ENCODE results near the gene URB2.
"Not testable (repeated sequence)": the region's sequence is repeated elsewhere in the genome, so short reads cannot be mapped to it uniquely, and the experiment has no call there.

Gene URB2

DNA sequence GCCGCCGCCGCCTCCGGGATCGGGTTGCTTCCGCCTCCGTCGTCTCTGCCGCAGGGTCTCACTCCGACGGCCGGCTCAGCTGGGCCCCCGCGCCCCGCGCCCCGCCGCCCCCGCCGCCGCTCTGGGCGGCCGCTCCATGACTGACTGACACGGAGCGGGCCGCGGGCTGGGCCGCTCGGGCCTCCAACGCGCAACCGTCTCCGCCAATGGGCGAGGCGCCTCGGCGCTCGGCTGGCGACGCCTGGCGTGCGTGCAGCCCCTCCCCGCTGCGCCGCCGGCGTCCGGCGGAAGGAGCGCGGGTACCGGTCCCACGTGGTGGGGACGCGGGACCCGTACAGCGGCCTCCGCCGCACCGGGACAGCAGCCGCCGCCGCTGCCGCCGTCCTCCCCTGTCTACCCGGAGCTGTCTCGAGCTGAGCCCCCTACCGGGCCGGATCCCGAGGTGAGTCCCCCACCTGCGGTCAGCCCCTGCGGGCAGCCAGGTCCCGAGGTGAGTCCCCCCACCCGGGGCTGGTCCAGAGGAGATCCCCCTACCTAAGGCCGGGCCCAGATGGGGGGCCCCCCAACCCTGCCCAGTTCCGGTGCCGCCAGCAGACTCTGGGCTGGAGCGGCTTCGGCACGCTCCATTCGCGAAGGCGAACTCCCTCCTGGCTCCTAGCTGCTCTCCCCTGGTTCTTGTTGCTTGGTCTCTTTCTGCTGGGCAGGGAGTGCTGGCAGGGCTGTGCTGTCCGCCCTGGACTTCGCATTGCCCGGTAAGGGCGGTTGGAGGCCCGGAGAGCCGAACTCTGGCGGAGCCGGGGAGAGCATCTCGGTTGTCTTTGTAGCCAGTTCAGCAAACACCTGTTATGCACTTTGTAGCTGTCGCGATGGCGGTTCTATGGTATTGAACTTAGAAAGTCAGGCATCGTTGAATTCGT is at the start of gene URB2, which contains the start of gene TAF5L:
Gene URB2 (plus strand): TSS at position 333 of the 917 bp plus-strand sequence. CDS start 1,387 bp downstream, outside the sequence.
Gene TAF5L (minus strand): TSS at position 208 of the 917 bp plus-strand sequence. CDS start 11,640 bp downstream, outside the sequence.
- DNase-seq, result peak; percentile 85

GRCh38 chr1:229578168-229579058 is 47.6 kb upstream of the URB2 start:
- no peak for DNase-seq

GRCh38 chr1:229579059-229579673 is 46.9 kb upstream of the URB2 start:
- no peak for DNase-seq

GRCh38 chr1:229581485-229581884 is 44.6 kb upstream of the URB2 start:
- no peak for DNase-seq

- no peak for DNase-seq
Observed at GRCh38 chr1:229582011-229582694, 43.9 kb upstream of the URB2 start.

DNA sequence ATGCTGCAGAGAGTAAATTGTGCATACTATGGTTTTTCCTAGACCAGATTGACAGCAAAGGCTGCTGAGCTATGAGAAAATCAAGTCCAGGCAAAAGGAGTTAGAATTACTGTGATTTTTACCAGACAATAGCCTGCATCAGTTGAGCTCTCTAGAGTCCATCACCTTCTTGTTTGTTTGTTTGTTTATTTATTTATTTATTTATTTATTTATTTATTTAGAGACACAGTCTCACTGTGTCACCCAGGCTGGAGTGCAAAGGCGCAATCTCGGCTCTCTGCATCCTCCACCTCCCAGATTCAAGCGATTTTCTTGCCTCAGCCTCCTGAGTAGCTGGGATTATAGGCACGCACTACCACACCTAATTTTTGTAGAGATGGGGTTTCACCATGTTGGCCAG is 43.3 kb upstream of the URB2 start:
- DNase-seq, result no peak

DNA sequence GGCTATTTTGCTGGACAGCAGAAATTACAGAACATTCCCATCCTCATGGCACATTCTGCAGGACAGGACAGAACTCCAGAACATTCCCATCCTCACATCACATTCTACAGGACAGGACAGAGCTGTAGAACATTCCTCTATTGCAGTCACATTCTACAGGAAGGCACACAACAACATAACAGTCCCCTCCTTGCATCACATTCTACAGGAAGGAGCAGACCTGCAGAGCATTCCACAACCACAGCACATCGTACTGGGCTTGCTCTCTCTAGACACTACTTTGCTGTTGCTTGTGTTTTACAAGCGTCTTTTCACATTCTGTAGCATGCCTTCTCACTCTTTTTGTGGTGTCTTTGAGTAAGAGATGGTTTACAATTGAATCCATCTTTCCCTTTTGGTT is 40.7 kb upstream of the URB2 start:
- no peak for DNase-seq

GRCh38 chr1:229590119-229590518 is 35.9 kb upstream of the URB2 start:
- no peak for DNase-seq

DNA sequence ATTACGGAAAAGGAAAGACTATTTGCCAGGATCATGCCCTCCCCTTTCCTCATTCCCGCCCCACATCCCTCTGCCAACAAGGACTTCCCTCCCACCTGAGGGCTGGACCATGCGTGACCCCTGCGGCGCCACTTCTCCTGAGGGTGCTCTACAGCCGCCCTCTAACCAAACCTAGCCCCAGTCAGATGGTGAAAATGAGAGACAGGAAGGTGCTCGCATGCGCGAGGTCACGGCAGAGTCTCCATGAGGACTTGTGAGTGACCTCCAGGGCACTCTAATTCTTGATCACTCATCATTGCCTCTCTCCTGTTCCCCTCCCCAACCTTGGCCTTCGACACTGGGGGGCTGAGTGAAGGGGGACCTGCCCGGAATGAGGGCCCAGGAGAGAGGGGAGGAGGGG is 32.2 kb upstream of the URB2 start:
- no peak for DNase-seq

DNA sequence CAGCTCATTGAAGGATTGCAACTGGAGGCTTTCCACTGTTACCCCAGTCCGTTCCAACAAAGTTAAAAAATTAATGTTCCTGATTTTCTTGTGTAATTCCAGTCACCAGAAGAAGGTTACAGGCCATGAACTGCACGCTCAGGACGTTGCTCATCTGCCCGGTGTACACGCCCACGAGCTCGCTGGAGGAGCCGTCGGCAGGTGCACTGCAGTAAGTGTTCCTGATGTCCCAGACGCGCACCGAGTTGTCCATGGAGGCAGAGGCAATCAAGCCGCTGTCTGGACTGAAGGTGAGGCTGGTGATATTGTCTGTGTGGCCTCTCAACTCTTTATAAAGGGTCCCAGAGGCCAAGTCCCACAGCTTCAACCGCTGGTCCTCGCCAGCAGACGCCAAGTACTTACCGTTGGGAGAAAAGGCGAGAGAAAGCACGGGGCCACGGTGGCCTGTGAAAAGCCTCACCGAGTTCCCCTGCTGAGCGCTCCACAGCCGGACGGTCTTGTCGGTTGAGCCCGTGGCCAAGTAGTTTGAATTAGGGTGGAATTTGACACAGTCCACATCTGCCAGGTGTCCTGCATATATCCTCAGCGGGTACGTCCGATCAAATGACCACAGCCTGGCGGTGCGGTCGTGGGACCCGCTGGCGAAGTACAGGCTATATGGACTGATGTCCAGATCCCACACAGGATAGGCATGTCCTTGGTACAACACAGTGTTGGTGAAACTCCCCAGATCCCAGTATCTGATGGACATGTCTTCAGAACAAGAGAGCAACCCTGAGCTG is 31.6 kb upstream of the URB2 start:
- DNase-seq, result no peak

DNA sequence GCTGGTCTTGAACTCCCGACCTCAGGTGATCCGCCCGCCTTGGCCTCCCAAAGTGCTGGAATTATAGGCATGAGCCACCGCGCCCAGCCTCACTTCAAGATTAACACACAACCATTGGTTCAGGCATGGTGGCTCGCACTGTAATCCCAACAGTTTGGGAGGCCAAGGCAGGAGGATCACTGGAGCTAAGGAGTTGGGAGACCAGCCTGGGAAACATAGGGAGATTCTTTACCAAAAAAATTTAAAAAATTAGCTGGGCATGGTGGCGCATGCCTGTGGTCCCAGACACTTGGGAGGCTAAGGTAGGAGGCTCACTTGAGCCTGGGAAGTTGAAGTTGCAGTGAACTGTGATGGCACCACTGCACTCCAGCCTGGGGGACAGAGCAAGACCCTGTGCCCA is 30.2 kb upstream of the URB2 start:
- not testable (repeated sequence) for DNase-seq

GRCh38 chr1:229596925-229597699 is 28.9 kb upstream of the URB2 start:
- DNase-seq, result no peak

- DNase-seq, result no peak
Observed at GRCh38 chr1:229597877-229598276, 28.2 kb upstream of the URB2 start.

DNA sequence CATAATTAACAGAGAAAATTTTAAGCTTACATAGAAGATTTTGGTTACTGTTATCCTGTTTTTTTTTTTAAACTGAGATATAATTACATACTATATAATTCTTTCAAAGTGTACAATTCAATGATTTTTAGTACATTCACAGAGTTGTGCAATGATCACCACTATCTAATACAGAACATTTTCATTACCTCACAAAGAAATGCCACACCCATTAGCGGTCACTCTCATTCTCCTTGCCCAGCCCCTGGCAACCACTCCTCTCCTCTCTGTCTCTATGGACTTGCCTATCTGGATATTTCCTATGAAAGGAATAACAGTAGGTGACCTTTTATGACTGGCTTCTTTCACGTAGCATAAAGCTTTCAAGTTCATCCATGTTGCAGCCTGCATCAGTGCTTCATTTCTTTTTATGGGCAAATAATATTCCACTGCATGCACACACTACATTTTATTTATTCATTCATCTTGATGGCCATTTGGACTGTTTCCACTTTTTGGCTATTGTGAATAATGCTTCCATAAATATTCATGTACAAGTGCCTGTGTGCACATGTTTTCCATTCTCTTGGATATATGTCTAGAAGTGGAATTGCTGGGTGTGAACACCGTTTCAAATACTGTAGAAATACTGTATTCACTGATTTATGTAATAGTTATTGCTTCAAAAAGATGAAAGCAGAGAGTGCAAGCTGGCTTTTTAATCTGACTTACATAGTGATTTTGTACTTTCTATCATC is 26.7 kb upstream of the URB2 start:
- DNase-seq, result no peak

DNA sequence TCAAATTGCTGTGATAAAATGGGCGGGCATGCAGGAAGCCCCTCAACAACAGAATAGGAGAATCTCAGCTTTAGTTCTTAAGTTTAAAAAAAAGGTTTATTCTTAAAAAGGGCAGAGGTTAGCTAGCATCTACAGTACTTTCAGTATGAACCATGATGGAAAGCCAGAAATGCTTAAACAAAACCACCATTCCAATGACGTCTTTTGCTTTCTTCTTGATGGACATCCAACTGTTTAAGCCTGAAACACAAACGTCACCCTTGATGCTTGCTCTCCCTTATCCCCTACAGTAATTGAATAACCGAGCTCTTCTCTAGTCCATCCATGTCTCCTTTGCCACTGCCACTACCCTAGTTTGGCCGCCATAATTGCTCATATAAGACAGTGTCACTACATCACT is 25.8 kb upstream of the URB2 start:
- DNase-seq, result no peak

DNA sequence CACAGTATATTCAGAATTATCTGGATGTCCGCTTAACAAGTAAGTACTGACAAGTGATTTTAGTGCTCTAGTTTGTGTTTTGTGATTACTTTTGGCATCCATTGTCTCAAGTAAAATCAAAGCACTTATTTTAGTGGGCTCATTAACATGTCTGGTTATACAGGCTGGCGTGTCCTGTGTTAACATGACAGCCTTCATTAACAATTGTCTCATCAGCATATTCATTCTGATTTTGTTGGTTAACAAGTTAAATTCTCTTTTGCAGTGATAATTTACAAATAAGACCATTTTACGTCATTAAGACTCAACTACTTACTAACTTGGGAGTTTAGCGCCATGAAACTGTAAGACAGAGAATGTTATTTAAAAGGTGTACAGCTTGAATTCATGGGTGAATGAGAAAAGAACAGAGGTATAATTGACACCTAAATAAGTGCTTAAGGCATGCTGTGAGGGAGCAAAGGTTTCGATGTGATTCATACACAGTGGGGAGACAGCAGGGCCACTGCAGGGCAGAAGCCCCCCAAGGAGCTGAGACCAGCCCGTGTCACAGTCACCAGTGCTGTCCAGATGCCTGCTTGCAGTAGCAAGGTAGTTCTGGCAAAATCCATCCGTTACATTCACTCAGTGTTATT is 22.6 kb upstream of the URB2 start:
- DNase-seq, result no peak

DNA sequence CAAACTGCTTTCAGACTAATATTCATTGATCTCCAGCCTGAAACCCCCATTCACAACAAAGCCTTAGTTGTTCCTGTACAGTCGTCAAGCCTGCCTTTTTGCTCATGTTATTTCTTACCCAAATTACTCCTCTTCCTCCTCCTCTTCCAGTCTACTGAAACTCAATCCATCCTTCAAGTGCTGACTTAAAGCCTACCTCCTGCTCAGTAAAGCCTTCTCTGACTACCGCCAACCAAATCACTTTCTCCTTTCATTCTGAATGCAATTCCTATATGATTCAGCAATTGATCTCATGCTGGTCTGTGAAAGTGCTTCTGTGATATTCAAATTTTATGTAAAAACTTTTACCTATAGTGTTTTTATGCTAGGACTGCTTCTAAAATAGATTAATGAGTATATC is 18.7 kb upstream of the URB2 start:
- no peak for DNase-seq

DNA sequence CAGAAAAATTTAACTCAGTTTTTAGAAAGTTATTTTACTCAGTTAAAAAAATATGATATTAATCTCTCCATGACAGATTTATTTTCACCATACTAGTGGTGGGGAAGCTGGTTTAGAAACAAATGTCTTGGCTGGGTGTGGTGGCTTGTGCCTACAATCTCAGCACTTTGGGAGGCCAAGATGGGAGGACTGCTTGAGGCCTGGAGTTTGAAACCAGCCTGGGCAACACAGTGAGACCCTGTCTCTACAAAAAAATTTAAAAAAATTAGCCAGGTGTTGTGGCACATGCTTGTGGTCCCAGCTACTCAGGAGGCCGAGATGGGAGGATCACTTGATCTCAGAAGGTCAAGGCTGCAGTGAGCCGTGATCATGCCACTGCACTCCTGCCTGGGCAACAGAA is 17.5 kb upstream of the URB2 start:
- DNase-seq, result no peak

- no peak for DNase-seq
Observed at GRCh38 chr1:229613938-229614337, 12.1 kb upstream of the URB2 start.

GRCh38 chr1:229614701-229615100 is 11.3 kb upstream of the URB2 start:
- no peak for DNase-seq

All from CD4-positive, alpha-beta T cell treated with Interleukin-6 for 4 hours (primary cell).